ENCODE data around the gene NANOS1.

DNA sequence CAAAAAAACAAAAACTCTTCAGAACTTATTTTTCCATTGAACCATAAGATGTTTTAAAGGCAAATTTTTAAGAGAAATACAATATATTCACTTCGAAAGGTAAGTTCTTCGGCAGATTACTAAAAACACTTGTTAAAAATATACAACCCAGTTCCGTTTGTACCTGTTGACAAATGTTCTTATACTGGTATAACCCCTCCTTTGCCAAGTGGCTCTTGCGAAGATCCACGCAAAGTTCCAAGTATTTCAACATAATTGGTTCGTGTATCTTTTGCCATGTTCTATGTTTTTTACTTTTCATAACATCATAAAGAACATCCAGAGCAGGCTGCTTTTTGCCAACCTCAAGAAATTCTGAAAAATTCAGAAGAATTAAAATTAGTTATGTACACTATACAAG is 44.1 kb downstream of the NANOS1 start:
- TF ChIP-seq, protein P1, sequence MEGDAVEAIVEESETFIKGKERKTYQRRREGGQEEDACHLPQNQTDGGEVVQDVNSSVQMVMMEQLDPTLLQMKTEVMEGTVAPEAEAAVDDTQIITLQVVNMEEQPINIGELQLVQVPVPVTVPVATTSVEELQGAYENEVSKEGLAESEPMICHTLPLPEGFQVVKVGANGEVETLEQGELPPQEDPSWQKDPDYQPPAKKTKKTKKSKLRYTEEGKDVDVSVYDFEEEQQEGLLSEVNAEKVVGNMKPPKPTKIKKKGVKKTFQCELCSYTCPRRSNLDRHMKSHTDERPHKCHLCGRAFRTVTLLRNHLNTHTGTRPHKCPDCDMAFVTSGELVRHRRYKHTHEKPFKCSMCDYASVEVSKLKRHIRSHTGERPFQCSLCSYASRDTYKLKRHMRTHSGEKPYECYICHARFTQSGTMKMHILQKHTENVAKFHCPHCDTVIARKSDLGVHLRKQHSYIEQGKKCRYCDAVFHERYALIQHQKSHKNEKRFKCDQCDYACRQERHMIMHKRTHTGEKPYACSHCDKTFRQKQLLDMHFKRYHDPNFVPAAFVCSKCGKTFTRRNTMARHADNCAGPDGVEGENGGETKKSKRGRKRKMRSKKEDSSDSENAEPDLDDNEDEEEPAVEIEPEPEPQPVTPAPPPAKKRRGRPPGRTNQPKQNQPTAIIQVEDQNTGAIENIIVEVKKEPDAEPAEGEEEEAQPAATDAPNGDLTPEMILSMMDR (IDR thresholded peaks at IDR 0.05; ENCODE audit: poor library complexity): no peak
- TF ChIP-seq EZH2phosphoT487 (IDR thresholded peaks at IDR 0.05; ENCODE audit: low read depth, severe bottlenecking, unreplicated experiment): no peak
